ENCODE data around the gene ACADVL.

Gene ACADVL

DNA sequence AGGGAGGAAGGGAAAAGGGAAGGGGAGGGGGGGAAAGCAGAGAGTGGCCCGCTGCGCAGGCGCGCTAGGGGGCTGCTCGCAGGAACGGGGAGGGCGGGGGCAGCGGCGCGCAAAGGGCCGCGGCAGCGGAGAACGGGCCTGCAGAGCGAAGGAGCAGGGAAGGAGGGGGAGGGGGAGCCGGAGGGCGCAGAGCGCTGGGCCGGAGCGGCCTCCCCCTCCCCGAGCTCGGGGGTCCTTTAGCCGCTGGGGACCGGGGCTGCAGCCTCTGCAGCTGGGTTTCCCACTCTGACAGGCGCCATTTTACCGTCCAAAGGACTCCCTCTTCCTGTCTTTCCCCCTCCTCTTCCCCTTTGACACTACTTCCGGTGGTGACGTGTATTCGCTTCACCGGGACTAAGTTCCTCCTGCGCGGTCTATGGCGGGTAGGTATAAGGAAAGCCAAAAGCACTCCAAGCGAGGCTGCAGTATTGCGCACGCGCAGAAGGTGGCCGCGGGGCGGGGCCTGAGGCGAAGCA lies 32.0 kb downstream of the ACADVL start, which contains the start of gene CTDNEP1:
Gene CTDNEP1, minus strand, starts transcription at position 74 of the 515 bp plus-strand sequence. CDS start 438 bp downstream, outside the sequence.
- peak; percentile 98 for DNase-seq (ENCODE audit: low read depth, low spot score)

DNA sequence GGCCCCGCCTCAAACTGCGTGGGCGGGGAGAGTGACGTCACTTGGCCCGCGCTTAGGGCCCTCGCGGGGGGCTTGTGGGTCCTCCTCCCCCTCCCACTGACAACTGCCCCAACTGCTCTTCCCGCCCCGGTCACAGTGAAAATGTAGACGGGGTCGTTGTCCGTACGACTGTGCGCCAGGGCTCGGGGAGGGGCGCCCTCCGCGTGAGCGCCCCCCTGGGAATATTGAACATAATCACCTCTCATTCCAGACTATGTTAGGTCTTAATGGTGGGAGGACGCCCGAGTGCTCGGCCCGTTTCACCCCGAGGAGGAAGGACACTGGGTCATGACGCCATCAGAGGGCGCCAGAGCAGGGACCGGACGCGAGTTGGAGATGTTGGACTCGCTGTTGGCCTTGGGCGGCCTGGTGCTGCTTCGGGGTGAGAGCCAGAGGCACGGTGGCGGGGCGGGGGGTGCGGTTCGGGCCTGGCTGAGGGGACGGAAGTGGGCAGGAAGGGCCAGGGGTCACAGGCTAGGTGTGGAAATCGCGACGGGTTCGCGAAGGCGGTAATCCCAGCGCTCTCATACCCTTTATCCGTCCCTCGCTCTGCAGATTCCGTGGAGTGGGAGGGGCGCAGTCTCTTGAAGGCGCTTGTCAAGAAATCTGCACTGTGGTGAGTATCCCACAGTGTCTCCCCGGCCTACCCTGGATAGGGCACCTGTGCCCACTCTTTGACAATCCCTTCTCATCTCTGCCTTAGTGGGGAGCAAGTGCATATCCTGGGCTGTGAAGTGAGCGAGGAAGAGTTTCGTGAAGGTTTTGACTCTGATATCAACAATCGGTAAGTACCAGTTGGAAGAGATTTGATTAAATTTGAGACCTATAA lies 32.7 kb downstream of the ACADVL start, which contains the start of gene ELP5:
Gene ELP5, plus strand, starts transcription at position 40 of the 868 bp plus-strand sequence. Its CDS starts 336 bp downstream, at position 376.
- DNase-seq (ENCODE audit: low read depth, low spot score): no peak

DNA sequence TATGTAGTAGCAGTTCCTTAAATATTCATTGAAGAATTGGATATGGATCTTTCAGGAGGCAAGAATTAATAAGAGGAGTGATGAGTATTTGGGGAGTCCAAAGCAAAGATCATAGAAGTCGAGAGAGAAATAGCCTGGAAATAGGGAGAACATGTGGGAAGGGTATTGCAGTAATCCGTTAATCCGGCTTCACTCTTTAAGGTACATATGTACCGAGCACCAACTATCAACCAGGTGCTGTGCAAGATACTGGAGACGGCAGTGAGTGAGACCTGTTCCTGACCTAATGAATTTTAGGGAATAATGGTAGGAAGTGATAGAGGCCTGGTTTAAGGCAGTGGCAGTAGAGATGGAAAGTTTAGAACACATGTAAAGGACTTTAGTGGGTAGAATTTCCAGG lies 33.3 kb downstream of the ACADVL start:
- no peak for DNase-seq (ENCODE audit: low read depth, low spot score)

DNA sequence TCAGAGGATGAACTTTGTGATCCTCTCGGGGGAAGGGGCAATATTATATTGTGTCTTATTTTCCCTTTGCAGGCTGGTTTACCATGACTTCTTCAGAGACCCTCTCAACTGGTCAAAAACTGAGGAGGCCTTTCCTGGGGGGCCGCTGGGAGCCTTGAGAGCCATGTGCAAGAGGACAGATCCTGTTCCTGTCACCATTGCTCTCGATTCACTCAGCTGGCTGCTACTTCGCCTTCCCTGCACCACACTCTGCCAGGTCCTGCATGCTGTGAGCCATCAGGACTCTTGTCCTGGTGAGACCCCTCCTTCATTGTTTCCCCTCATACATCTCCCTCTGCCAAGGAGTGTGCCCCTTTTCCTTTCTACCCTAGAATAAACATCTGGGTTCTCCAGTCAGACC lies 34.8 kb downstream of the ACADVL start:
- DNase-seq (ENCODE audit: low read depth, low spot score): no peak

DNA sequence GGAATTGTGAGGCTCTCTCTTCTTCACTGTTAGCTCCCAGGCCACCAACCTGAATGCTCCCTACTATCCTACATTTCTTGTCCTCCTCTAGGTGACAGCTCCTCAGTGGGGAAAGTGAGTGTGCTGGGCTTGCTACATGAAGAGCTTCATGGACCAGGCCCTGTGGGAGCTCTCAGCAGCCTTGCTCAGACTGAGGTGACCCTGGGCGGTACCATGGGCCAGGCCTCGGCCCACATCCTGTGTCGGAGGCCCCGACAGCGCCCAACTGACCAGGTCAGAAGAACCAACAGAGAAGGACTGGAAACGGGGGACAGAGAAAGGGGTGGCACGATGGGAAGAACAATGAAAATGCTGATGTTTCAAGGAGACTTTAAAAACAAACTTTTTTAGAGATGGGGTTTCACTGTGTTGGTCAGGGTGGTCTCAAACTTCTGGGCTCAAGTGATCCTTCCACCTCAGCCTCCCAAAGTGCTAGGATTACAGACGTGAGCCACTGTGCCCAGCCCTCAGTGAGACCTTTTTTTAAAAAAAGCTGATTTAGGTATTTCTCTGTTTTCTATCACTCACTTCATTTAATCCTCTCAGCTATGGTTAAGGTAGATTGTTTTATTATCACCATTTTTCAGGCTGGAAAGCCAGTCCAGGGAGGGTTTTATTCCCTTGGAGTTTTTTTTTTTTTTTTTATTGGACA lies 37.2 kb downstream of the ACADVL start:
- DNase-seq (ENCODE audit: low read depth, low spot score): no peak

DNA sequence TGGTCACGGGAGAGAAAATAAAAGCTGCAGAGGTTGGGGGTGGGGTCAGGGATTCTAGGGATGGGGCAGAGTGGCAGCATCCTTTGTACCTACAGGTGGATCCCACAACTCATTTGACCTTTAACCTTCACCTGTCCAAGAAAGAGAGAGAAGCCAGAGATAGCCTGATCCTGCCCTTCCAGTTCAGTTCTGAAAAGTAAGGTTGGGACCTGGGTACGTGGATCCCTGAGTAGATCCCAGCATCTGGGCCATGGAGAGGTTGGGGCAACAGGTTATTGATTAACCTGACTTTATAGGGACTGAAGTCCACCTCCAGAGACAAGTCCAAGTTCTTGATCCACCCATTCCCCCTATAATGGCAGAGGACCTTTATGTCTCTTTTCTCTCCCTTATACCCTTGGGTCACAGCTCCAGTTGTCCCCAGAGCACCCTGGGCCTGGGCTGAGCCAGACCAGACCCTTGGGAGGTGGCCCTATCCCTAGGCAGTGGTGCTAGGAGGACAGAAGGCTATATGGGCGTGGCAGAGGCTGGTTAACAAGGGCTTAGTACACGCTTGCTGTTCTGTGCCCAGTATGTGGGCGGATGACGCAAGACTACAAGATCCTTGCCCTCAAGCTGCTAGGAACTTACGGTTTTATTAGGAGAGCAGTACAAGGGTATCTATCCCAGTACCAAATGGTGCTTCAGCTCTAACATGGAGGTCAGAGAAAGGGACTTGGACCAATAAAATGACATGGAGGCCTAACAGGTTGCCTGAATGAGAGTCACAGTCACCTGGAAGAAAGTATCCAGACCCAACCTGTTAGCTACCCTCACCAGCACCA lies 39.2 kb downstream of the ACADVL start:
- DNase-seq (ENCODE audit: low read depth, low spot score): no peak

DNA sequence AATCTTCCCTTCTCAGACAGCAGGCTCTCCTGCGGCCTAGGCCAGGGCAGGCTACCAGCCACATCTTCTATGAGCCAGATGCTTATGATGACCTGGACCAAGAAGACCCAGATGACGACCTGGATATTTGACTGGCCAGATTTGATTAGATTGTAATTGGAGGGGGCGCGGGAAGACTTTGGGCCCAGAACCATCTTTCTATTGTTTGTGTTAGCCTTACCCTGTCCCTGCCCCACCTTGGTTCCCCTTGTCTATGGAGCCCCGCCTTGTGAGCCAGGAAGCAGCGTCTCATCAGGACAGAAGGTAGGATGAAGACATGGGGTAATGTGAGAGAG lies 39.8 kb downstream of the ACADVL start:
- DNase-seq (ENCODE audit: low read depth, low spot score): no peak

DNA sequence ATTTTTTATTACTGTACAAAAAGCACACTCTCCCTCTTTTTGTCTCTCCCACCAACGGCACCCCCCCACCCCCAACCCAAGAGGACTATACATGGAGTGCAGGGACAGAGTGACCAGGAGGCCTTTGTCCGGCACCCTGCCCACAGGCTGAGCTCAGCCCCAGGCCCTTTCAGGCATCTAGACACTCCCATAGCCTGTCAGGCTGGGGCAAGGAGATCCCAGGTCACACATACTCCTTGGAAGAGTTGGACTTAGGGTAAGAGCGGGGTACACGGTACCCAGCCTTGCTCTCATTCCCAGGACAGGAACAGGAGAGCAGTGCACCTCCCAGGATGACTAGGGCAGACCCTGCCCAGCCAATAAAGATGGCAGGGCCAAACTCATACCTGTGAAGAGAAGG lies 40.4 kb downstream of the ACADVL start:
- DNase-seq (ENCODE audit: low read depth, low spot score): no peak

DNA sequence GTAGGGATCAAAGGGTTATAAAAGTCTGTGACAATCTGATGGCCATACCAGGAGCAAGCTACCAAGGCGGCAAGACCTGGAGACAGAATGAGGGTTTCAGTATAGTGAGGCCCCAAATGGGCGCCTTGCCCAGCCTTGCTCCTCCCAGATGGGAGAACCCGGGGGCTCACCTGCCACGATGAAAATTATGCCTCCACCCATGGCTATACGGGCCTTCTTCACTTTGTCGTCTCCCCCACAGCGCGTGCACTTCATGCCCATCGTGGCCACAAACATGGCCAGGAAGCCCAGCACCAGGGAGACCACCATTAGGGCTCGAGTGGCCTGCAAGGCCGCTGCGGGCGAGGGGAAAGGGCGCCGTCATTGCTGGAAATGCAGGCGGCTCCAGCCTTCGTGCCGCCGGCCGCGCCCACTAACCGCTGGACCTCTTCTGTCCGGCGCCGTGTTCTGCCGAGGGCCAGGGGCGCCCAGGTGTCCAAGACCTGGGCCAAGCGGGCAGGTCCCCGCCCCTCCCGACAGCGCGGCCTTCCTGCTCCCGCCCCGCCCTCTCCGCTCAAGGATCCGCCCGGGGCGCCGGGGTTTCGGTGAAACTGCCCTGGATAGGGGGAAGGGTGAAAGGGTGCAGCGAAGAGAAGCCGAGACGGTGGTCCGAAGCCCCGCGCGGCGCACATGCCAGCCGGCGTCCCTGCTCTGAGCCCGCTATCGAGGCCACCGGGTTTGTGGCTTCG lies 41.1 kb downstream of the ACADVL start:
- DNase-seq (ENCODE audit: low read depth, low spot score): no peak

DNA sequence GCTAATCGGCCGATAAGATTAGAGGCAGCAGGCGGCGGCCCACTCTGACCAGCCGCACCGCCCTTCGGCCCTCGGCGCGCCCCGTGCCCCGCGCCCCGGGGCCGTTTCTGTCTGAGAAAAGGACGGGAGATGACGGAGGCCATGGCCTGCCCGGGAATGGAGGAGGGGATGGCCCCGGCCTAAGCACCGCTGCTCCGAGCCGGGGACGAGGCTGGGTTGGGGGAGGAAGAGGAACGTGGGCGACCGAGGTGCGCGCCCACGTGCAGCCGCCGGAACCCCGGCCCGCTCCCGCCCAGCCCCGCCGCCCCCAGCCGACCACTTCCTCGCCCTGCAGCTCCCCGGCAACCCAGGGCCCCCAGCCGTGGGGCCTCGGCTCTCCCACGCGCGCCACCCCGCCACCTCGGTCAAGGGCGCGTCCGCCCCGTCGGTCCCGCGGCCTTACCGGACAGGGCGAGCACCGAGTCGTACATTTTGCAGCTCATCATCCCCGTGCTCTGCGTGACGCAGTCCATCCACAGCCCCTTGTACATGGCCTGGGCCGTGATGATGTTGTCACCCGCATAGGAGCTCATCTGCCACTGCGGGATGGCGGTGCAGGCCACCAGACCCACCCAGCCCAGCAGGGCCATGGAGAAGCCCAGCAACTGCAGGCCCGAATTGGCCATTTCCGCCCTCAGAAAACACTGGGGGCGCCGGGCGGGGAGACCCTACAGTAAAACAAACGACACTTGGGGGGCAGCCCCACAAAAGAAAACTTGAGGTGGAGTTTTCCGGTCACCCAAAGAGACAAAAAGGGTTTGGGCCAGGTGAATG lies 41.8 kb downstream of the ACADVL start:
- no peak for DNase-seq (ENCODE audit: low read depth, low spot score)

DNA sequence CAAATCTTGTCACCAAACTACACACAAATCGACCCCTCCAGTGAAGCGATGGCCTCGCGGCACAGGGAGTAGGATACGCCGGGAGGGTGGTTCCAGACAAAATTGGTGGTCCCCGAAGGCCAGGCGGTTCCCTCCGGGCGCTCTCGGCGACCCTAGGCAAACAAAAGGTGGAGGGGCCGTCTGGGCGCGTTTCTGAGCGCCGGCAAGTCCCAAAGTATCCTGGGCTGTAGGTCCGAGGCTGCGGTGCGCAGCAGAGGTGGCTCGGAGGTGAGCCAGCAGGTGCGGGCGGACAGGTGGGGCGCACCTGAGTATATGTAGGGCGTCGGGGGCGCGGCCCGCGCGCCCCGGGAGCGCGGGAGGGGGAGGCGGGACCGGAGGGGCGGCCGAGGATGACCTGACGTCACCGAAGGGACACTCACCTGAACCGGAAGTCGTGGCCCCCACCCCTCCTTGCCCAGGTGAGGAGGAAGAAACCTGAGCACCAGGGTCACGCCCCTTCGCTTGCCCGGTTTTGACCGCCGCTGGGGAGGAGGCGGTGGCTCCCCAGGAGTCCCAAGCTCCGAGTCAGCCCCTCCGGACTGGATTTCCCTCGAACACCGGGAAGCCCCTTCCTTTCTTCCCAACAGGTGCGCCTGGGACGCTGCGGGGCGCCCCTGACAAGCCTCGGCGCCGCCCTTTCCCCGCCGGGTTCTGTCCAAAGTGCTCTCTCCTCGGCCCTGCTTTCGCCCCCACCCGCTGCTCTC lies 42.6 kb downstream of the ACADVL start, which contains the start of gene CLDN7:
Gene CLDN7, minus strand, starts transcription at position 287 of the 743 bp plus-strand sequence. CDS start 435 bp downstream, outside the sequence.
- no peak for DNase-seq (ENCODE audit: low read depth, low spot score)

DNA sequence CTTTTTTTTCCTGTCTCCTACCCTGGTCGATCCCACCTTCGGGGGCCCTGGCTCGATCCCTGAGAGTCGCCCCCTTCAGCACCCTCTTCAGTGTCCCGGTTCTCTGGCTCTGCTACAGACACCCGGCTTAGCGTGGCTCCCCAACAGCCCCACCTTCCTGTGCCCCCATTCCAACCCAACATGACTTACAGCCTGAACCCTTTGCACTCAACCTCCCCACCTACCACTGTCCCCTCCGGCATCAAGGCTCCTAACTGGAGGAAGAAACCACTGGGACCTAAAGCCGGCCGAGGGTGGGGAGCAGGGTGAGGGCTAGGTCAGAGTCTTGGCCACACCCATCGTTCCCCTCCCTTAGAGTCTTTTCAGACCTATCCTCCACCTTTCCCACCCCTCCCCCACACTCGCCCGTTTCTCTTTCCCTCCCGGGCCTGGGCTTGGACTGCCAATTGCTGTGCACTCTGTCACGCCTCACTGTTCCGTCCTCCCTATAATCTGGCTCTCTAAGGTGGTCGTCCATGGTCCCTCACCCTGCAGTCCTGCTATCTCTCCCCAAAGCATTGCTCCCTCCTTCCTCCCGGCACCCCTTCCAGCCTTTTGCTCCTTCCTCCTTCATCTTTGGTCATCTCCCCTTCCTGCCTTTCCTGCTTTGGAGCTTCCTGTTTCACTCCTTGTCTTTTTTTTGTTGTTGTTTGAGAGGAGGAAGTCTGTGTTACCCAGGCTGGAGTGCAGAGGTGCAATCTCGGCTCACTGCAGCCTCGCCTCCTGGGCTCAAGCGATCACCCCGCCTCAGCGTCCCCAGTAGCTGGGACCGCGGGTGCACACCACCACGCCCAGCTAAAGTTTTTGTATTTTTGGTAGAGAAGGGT lies 43.4 kb downstream of the ACADVL start:
- DNase-seq (ENCODE audit: low read depth, low spot score): no peak

DNA sequence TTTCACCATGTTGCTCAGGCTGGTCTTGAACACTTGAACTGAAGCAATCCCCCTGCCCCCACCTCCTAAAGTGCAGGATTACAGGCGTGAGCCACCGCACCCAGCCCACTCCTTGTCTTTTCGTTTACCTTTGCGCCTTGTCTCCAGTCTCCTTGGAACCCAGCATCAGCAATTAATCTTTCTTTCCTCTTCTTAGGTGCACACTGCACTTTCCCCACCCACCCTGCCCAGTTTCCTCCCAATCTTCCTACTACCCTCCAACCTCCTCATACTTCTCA lies 44.0 kb downstream of the ACADVL start:
- no peak for DNase-seq (ENCODE audit: low read depth, low spot score)

DNA sequence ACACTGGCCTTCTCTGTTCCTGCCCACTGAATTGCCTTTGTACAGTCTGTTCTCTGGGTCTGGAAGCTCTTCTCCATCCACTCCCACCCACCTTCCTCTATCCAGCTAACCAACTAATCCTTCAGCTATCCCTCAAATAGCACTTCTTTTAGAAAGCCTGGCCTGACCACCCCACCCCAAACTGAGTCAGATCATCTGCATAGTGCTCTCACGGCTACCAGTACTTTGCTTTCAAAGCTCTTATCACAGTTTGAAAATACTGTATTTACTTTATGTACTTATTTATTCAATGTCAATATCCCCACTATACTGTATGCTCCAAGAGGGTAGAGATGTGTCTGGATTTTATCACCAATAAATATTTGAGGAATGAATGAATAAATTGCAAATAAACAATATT lies 47.0 kb downstream of the ACADVL start:
- DNase-seq (ENCODE audit: low read depth, low spot score): no peak
